ENCODE data around the gene ORAI3.

- TF ChIP-seq, protein P1, sequence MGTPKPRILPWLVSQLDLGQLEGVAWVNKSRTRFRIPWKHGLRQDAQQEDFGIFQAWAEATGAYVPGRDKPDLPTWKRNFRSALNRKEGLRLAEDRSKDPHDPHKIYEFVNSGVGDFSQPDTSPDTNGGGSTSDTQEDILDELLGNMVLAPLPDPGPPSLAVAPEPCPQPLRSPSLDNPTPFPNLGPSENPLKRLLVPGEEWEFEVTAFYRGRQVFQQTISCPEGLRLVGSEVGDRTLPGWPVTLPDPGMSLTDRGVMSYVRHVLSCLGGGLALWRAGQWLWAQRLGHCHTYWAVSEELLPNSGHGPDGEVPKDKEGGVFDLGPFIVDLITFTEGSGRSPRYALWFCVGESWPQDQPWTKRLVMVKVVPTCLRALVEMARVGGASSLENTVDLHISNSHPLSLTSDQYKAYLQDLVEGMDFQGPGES (IDR thresholded peaks at IDR 0.05; ENCODE audit: low read depth, low read length), result no peak
- TF ChIP-seq CTCF (IDR thresholded peaks at IDR 0.05) (no peak), TAF1 (IDR thresholded peaks at IDR 0.05; ENCODE audit: borderline replicate concordance, low read depth, low read length) (no peak), TCF12 (IDR thresholded peaks at IDR 0.05) (no peak), SIN3A (IDR thresholded peaks at IDR 0.05; ENCODE audit: borderline replicate concordance, low read depth, low read length) (no peak), RFX5 (IDR thresholded peaks at IDR 0.05; ENCODE audit: low read length) (no peak), FOXJ3 (CRISPR knock-in tag; IDR thresholded peaks at IDR 0.05) (no peak), YY1 (IDR thresholded peaks at IDR 0.05; ENCODE audit: low read depth) (no peak), EZH2phosphoT487 (IDR thresholded peaks at IDR 0.05; ENCODE audit: borderline replicate concordance, low read depth) (no peak), JUND (IDR thresholded peaks at IDR 0.05) (no peak)
- TF ChIP-seq, protein P2, sequence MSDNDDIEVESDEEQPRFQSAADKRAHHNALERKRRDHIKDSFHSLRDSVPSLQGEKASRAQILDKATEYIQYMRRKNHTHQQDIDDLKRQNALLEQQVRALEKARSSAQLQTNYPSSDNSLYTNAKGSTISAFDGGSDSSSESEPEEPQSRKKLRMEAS (IDR thresholded peaks at IDR 0.05; ENCODE audit: low read depth), result no peak
Observed at GRCh38 chr16:30900588-30900987, 48.3 kb upstream of the ORAI3 start.
